Measurements from ENCODE around the gene CFAP107.

- TF ChIP-seq CTCF (IDR thresholded peaks at IDR 0.05) (no peak), EZH2 (IDR thresholded peaks at IDR 0.05) (no peak)
These were observed 28.6 kb upstream of the CFAP107 start for GRCh38 chr1:12717301-12717838.
